SU-DHL-6 (cell line): ENCODE results near the gene SNRPD3.

Experiments
- H2AFZ ChIP-seq: fragments of 200-600 bp; sonication (generic); 2 replicates; pipeline ENCODE4 v1.6.1; 2014; ENCODE audit warnings: low read depth, mild to moderate bottlenecking, moderate library complexity, mixed read lengths, antibody characterized with exemption, low read length; ENCODE audit not compliant: severe bottlenecking
- H3F3A ChIP-seq: fragments of 200-600 bp; shearing (Covaris generic); 2 replicates; pipeline ENCODE4 v1.6.0; 2016; ENCODE audit warnings: antibody characterized with exemption, mild to moderate bottlenecking; ENCODE audit not compliant: insufficient read depth
- H3K27ac ChIP-seq: fragments of 200-600 bp; sonication (generic); 2 replicates; pipeline ENCODE4 v1.5.1; 2016; ENCODE audit warnings: low read depth, mild to moderate bottlenecking, low read length, moderate library complexity, mixed read lengths
- H3K27me3 ChIP-seq: fragments of 200-600 bp; sonication (generic), shearing (Covaris generic); 2 replicates; pipeline ENCODE4 v1.6.0; 2014; ENCODE audit warnings: mild to moderate bottlenecking, low read length
- H3K36me3 ChIP-seq: fragments of 200-600 bp; sonication (generic); 2 replicates; pipeline ENCODE4 v1.6.1; 2014; ENCODE audit warnings: mild to moderate bottlenecking, low read length, mixed read lengths
- H3K4me2 ChIP-seq: fragments of 300-600, 200-600 bp; shearing (Covaris generic), sonication (generic); 2 replicates; pipeline ENCODE4 v1.6.0; 2014; ENCODE audit warnings: low read length, low read depth, mild to moderate bottlenecking; ENCODE audit not compliant: poor library complexity, severe bottlenecking
- H3K4me3 ChIP-seq: fragments of 200-600 bp; sonication (generic); 2 replicates; pipeline ENCODE4 v1.5.1; 2014; ENCODE audit warnings: antibody characterized with exemption, low read length, mild to moderate bottlenecking, mixed read lengths; ENCODE audit not compliant: insufficient read depth, poor library complexity, severe bottlenecking
- H3K79me2 ChIP-seq: fragments of 200-600 bp; sonication (generic); 2 replicates; pipeline ENCODE4 v1.6.1; 2014; ENCODE audit warnings: mild to moderate bottlenecking, low read length, moderate library complexity; ENCODE audit not compliant: insufficient read depth
- H3K9ac ChIP-seq: fragments of 200-600 bp; sonication (generic); 2 replicates; pipeline ENCODE4 v1.7.0; 2014; ENCODE audit warnings: mild to moderate bottlenecking, low read length
- H3K9me2 ChIP-seq: fragments of 200-600 bp; sonication (generic); replicated peaks from 2 replicates; pipeline ENCODE4 v1.6.1; 2014; ENCODE audit warnings: low read length; ENCODE audit not compliant: insufficient read depth
- H3K9me3 ChIP-seq: fragments of 200-600 bp; sonication (generic); 2 replicates; pipeline ENCODE4 v1.6.1; 2014; ENCODE audit warnings: low read length, mixed read lengths; ENCODE audit not compliant: insufficient read depth
- H4K20me1 ChIP-seq: fragments of 200-600 bp; sonication (generic); 2 replicates; pipeline ENCODE4 v1.6.1; 2014; ENCODE audit warnings: low read depth, mild to moderate bottlenecking, antibody characterized with exemption, low read length, moderate library complexity, mixed read lengths
- EZH2phosphoT487 ChIP-seq: fragments of 200-600 bp; sonication (generic), shearing (Covaris generic); conservative IDR thresholded peaks from 2 replicates; pipeline ENCODE4 v1.6.1; 2018; ENCODE audit warnings: mild to moderate bottlenecking, antibody characterized with exemption, low read length, moderate library complexity, mixed read lengths
- TF ChIP-seq, protein P1 (sequence below): fragments of 200-600 bp; sonication (generic); IDR thresholded peaks from one replicate; pipeline ENCODE4 v1.5.1; 2017; ENCODE audit warnings: antibody characterized with exemption, mild to moderate bottlenecking, low read length, moderate library complexity; ENCODE audit not compliant: insufficient read depth, poor library complexity, severe bottlenecking

SNRPD3 gene

DNA sequence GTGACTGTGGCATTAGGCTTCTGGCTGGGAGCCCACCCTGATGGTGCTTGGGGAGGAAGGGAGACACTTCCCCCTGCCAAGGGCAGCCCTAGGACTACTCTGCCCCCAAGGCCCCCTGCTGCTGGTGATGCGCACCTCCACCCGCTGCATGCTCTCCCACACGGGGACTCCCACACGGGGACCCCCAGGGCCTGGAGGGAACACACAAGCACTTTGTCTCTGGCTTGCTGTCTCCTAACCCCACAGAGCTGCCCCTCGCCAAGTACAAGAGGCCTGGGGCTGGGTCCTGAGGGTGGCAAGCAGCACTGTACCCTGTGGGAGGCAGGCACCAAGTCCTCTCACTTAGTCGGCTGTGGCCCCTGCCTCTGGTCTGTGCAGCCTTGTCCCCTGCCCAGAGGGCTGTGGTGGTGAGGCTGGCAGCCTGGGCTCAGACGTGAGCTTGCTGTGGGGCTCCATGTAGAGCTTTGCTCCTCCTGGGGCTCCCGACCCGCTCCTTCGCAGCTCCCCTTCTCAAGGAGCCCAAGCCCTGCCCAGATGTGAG is 29.1 kb downstream of the SNRPD3 start:
- TF ChIP-seq, protein P1, sequence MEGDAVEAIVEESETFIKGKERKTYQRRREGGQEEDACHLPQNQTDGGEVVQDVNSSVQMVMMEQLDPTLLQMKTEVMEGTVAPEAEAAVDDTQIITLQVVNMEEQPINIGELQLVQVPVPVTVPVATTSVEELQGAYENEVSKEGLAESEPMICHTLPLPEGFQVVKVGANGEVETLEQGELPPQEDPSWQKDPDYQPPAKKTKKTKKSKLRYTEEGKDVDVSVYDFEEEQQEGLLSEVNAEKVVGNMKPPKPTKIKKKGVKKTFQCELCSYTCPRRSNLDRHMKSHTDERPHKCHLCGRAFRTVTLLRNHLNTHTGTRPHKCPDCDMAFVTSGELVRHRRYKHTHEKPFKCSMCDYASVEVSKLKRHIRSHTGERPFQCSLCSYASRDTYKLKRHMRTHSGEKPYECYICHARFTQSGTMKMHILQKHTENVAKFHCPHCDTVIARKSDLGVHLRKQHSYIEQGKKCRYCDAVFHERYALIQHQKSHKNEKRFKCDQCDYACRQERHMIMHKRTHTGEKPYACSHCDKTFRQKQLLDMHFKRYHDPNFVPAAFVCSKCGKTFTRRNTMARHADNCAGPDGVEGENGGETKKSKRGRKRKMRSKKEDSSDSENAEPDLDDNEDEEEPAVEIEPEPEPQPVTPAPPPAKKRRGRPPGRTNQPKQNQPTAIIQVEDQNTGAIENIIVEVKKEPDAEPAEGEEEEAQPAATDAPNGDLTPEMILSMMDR, result no peak
- no peak for TF ChIP-seq EZH2phosphoT487
- Histone ChIP-seq H3K27ac (no peak overlapping the region), H3F3A (no peaks in the 10 kb centered on the region), H3K9me3 (no peaks in the 10 kb centered on the region), H3K4me2 (no peak overlapping the region), H4K20me1 (no peaks in the 10 kb centered on the region), H2AFZ (no peak overlapping the region), H3K79me2 (no peaks in the 10 kb centered on the region), H3K9ac (no peak overlapping the region), H3K4me3 (no peak overlapping the region), H3K36me3 (no peaks in the 10 kb centered on the region), H3K27me3 (no peaks in the 10 kb centered on the region), H3K9me2 (no peaks in the 10 kb centered on the region)

DNA sequence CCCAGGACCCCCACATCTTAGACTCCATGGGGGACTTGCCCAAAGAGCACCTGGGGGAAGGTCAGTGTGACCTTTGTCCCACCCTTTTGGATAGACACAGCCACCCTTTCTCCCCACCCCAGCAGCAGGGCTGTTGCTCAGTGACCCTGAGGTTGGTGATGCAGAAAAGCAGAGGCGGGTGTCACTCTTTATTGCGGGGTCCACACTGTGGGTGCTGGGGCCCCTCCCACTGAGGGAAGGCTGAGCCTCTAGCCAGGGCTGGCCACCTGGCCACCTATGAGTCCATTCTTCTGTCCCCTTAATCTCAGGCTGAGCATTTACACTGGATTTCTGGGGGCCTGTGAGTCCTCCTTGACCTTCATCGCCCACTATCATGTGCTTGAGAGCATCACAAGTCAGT is 29.7 kb downstream of the SNRPD3 start:
- Histone ChIP-seq H2AFZ (no peak overlapping the region), H3K4me2 (no peak overlapping the region), H3K4me3 (no peak overlapping the region), H3K79me2 (no peaks in the 10 kb centered on the region), H3K9ac (no peak overlapping the region), H3F3A (no peaks in the 10 kb centered on the region), H4K20me1 (no peaks in the 10 kb centered on the region), H3K36me3 (no peaks in the 10 kb centered on the region), H3K9me2 (no peaks in the 10 kb centered on the region), H3K27ac (no peak overlapping the region), H3K27me3 (no peaks in the 10 kb centered on the region), H3K9me3 (no peaks in the 10 kb centered on the region)
- no peak for TF ChIP-seq EZH2phosphoT487
- TF ChIP-seq, protein P1, result no peak

DNA sequence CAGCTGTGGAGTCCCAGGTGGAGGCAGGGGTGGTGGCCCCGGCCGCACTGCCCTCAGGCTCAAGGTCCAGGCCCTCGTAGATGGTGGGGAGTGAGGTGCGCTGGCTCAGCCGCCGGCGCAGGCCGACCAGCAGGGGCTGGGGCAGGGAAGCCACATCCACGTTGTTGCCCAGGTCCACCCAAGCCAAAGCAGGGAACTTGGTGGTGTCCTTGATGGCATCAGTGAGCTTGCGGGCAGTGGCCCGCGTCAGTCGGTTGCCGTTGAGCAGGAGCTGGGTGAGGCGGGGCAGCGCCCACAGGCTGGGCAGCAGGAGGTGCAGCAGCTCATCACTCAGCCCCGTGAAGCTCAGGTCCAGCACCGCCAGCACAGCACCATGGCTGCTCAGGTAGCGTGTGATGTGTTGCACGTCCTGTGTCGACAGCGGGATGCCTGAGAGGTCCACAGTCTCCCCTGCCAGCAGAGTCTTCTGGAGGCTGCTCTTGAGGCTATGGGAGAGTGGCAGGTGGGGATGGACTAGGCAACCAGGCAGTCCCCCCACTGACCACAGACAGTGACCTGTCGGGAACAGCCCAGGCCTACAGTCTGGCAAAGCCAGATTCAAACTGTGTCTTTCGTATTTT is 30.2 kb downstream of the SNRPD3 start:
- Histone ChIP-seq H3F3A (no peaks in the 10 kb centered on the region), H3K4me3 (no peak overlapping the region), H3K9me3 (no peaks in the 10 kb centered on the region), H3K36me3 (no peaks in the 10 kb centered on the region), H3K9me2 (no peaks in the 10 kb centered on the region), H2AFZ (no peak overlapping the region), H3K27ac (no peak overlapping the region), H3K4me2 (no peak overlapping the region), H4K20me1 (no peaks in the 10 kb centered on the region), H3K79me2 (no peaks in the 10 kb centered on the region), H3K9ac (no peak overlapping the region), H3K27me3 (no peaks in the 10 kb centered on the region)
- no peak for TF ChIP-seq EZH2phosphoT487
- TF ChIP-seq, protein P1, result no peak
